Hematopoietic multipotent progenitor cell treated with erythropoietin and hydrocortisone succinate and interleukin-3 and kit ligand, for 4 days (in vitro differentiated cells): Measurements from ENCODE around the gene PALLD.
A peak's percentile ranks its signal among the peaks of the same experiment; 100 is the strongest.
"Not testable (repeated sequence)": the region's sequence is repeated elsewhere in the genome, so short reads cannot be mapped to it uniquely, and the experiment has no call there.

Source experiments
- DNase-seq: peaks from one replicate; pipeline ENCODE4 v3.0.0-alpha.2; 2015

PALLD gene

GRCh38 chr4:168928875-168929274 is 432.0 kb downstream of the PALLD start:
- no peak for DNase-seq

- DNase-seq, result no peak
Observed at GRCh38 chr4:168930413-168931196, 433.8 kb downstream of the PALLD start.

GRCh38 chr4:168931215-168931650 is 434.4 kb downstream of the PALLD start:
- no peak for DNase-seq

- no peak for DNase-seq
Observed at GRCh38 chr4:168932138-168932537, 435.3 kb downstream of the PALLD start.

- no peak for DNase-seq
Observed at GRCh38 chr4:168933423-168933822, 436.6 kb downstream of the PALLD start.

- not testable (repeated sequence) for DNase-seq
Observed at GRCh38 chr4:168937473-168937872, 440.6 kb downstream of the PALLD start.

GRCh38 chr4:168942985-168943384 is 446.1 kb downstream of the PALLD start:
- DNase-seq, result peak; percentile 29

GRCh38 chr4:168945291-168945690 is 448.4 kb downstream of the PALLD start:
- DNase-seq, result no peak

GRCh38 chr4:168952821-168953246 is 456.0 kb downstream of the PALLD start:
- not testable (repeated sequence) for DNase-seq

GRCh38 chr4:168955674-168956073 is 458.8 kb downstream of the PALLD start:
- DNase-seq, result no peak

GRCh38 chr4:168960716-168961115 is 463.9 kb downstream of the PALLD start:
- no peak for DNase-seq

- DNase-seq, result no peak
Observed at GRCh38 chr4:168972596-168972995, 475.7 kb downstream of the PALLD start.
